Measurements from ENCODE around the gene MRPL11. TPM values are rescaled to one million over a fixed set of nuclear protein-coding genes. Genes with fewer than 3 reads are reported as not detected.
A peak's percentile ranks its signal among the peaks of the same experiment; 100 is the strongest.

MRPL11 gene
- total RNA-seq: 10 to 100 TPM; 29.2 to 38.0 (median 32.3) TPM

- TF ChIP-seq, protein P1, sequence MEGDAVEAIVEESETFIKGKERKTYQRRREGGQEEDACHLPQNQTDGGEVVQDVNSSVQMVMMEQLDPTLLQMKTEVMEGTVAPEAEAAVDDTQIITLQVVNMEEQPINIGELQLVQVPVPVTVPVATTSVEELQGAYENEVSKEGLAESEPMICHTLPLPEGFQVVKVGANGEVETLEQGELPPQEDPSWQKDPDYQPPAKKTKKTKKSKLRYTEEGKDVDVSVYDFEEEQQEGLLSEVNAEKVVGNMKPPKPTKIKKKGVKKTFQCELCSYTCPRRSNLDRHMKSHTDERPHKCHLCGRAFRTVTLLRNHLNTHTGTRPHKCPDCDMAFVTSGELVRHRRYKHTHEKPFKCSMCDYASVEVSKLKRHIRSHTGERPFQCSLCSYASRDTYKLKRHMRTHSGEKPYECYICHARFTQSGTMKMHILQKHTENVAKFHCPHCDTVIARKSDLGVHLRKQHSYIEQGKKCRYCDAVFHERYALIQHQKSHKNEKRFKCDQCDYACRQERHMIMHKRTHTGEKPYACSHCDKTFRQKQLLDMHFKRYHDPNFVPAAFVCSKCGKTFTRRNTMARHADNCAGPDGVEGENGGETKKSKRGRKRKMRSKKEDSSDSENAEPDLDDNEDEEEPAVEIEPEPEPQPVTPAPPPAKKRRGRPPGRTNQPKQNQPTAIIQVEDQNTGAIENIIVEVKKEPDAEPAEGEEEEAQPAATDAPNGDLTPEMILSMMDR (IDR thresholded peaks at IDR 0.05): no peak
- ATAC-seq (ENCODE audit: low FRiP score) (peak; percentile 97), DNase-seq (ENCODE audit: low spot score) (peak; percentile 72)
These were observed at the start of gene MRPL11 for GRCh38 chr11:66438504-66439466. Gene MRPL11 (minus strand): TSS chr11:66438848. CDS start chr11:66438754, 94 bp downstream.

- TF ChIP-seq, protein P1 (IDR thresholded peaks at IDR 0.05): no peak
- ATAC-seq (ENCODE audit: low FRiP score) (no peak), DNase-seq (ENCODE audit: low spot score) (no peak)
These were observed 46.2 kb upstream of the MRPL11 start for GRCh38 chr11:66484806-66485380.

- peak; percentile 88 for DNase-seq (ENCODE audit: low spot score)
- TF ChIP-seq, protein P1 (IDR thresholded peaks at IDR 0.05): no peak
- peak; percentile 96 for ATAC-seq (ENCODE audit: low FRiP score)
These were observed 41.7 kb upstream of the MRPL11 start, which contains the start of gene DPP3 for GRCh38 chr11:66480117-66480938. Gene DPP3 (plus strand): TSS chr11:66480434. CDS start chr11:66482201, 1,767 bp downstream.

DNA sequence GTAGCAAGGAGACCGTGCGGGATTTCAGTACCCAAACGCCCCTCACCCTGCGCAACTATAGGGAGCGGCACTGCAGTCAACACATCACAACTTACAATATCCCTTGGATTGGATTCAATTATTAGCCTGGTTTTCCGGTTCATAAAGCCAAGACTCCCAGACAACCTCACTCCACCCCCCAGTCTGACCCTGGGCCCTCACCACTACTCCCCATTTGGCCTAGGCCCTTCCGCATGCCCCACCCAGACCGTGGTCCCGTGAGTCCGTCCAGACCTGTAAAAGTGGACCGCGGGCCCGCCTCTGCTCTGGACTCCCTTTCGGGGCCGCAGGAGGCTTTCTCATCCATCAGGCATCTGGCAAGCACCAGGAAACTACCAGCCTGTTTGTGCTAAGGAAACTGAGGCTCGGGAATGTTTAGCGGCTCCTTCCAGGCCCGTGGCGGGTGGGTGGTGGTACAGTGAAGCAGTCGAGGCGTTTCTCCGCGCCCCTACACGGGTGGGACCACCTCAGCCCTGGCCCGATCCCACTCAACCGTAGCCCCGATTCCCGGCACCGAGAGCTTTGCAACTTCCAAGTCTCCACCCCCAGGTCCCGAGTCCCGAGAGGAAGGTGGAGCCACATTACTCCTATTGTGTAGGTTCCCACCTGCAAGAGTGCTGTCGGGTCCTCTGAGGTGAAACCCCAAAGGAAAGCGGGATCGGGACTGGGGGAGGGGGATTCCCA is 40.9 kb upstream of the MRPL11 start:
- DNase-seq (ENCODE audit: low spot score): no peak
- ATAC-seq (ENCODE audit: low FRiP score): peak; percentile 60
- TF ChIP-seq, protein P1 (IDR thresholded peaks at IDR 0.05): no peak

DNA sequence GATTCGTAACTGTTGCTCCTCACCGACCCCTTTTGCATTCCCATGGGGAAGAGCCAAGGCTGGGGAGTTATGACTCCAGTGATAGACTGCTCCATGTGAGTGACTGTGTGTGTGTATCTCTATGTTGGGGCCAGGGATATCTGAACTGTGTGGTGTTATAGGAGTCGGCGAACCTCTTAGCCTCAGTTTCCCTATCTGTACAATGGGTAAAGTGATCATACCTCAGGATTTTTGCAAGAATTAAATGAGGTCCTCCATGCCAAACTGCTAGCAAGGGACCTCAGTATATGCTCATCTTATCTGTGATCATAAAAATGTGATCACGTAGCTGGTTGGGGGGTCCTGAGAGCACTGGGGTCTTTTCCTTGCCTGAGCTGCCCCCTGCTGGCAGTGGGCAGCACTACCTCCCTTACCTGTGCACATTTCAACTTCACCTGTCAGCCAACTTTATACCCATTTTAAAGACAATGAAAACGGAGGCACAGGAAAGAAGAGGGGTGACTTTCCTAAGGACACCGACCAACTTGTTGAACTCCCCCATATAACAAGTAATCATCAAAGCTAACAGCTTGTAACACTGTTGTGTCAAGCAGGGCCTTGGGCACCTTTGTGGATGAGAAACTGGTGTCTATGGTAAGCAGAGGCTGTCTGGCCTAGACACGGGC is 40.2 kb upstream of the MRPL11 start:
- DNase-seq (ENCODE audit: low spot score): no peak
- ATAC-seq (ENCODE audit: low FRiP score): no peak
- TF ChIP-seq, protein P1 (IDR thresholded peaks at IDR 0.05): no peak

Measured in omental fat pad (tissue), 4 donors.